IMR-90 (cell line): ENCODE results near the gene TM9SF4. TPM values are rescaled to one million over a fixed set of nuclear protein-coding genes. Genes with fewer than 3 reads are reported as not detected.
A peak's percentile ranks its signal among the peaks of the same experiment; 100 is the strongest.

ENCODE experiments used
- ATAC-seq: fragments of 200-7000 bp; cut with Tn5 transposase; 2 replicates; pipeline ENCODE4 v1.9.1; 2020; ENCODE audit warnings: low read depth, mild to moderate bottlenecking, moderate library complexity
- BruUV-seq: library from RNA; stranded (reverse); fragments of 400-500 nt; replicated peaks from 2 replicates; lab custom pipeline; 2021; lab: Mats Ljungman, UMichigan
- CTCF ChIA-PET: fragments of 300-600 bp; formaldehyde crosslinking; extraction: SDS; loops from one replicate; lab custom pipeline; 2021; ENCODE audit warnings: antibody characterized with exemption; lab: Yijun Ruan, JAX
- POLR2A ChIA-PET: fragments of 300-600 bp; sonication (Branson Sonifier 250); formaldehyde crosslinking; loops from one replicate; lab custom pipeline; 2022; ENCODE audit warnings: antibody characterized with exemption; ENCODE audit not compliant: unreplicated experiment; lab: Charles Lee
- DNase-seq: peaks from one replicate; pipeline ENCODE4 v3.0.0; 2013
- H2AFZ ChIP-seq: replicated peaks from 2 replicates; pipeline ENCODE3; 2013; ENCODE audit warnings: low read length, mild to moderate bottlenecking; ENCODE audit not compliant: poor library complexity
- H2AK5ac ChIP-seq: 2 replicates; pipeline ENCODE4 v1.6.1; 2013; ENCODE audit warnings: low read depth, low read length, inconsistent platforms
- H2AK9ac ChIP-seq: replicated peaks from 2 replicates; pipeline ENCODE3; 2013; ENCODE audit warnings: mild to moderate bottlenecking, low read depth, low read length, moderate library complexity; ENCODE audit not compliant: poor library complexity
- H2BK120ac ChIP-seq: 2 replicates; pipeline ENCODE4 v1.6.1; 2013; ENCODE audit warnings: low read depth, low read length, inconsistent platforms
- H2BK15ac ChIP-seq: 3 replicates; pipeline ENCODE4 v1.6.1; 2013; ENCODE audit warnings: low read depth, low read length, inconsistent platforms
- H2BK20ac ChIP-seq: 2 replicates; pipeline ENCODE4 v1.6.1; 2013; ENCODE audit warnings: low read depth, mild to moderate bottlenecking, inconsistent platforms, low read length, moderate library complexity
- H2BK5ac ChIP-seq: 2 replicates; pipeline ENCODE4 v1.6.1; 2013; ENCODE audit warnings: mild to moderate bottlenecking, low read depth, low read length, inconsistent platforms; ENCODE audit not compliant: poor library complexity, severe bottlenecking
- H3K14ac ChIP-seq: replicated peaks from 2 replicates; pipeline ENCODE4 v1.6.1; 2013; ENCODE audit warnings: low read depth, low read length, inconsistent platforms
- H3K18ac ChIP-seq: 2 replicates; pipeline ENCODE4 v1.6.1; 2013; ENCODE audit warnings: low read depth, low read length, control low read depth
- H3K23ac ChIP-seq: 2 replicates; pipeline ENCODE4 v1.6.1; 2013; ENCODE audit warnings: low read depth, low read length, inconsistent platforms
- H3K27ac ChIP-seq: 2 replicates; pipeline ENCODE4 v1.5.1; 2013; ENCODE audit warnings: mild to moderate bottlenecking, control low read depth, low read length; ENCODE audit not compliant: insufficient read depth
- H3K27me3 ChIP-seq: 2 replicates; pipeline ENCODE4 v1.6.1; 2013; ENCODE audit warnings: low read length; ENCODE audit not compliant: control insufficient read depth, insufficient read depth
- H3K36me3 ChIP-seq: 2 replicates; pipeline ENCODE4 v1.6.1; 2013; ENCODE audit warnings: low read length, mixed read lengths; ENCODE audit not compliant: control insufficient read depth, insufficient read depth
- H3K4ac ChIP-seq: 2 replicates; pipeline ENCODE4 v1.6.1; 2013; ENCODE audit warnings: low read depth, low read length, inconsistent platforms
- H3K4me1 ChIP-seq: 2 replicates; pipeline ENCODE4 v1.6.1; 2013; ENCODE audit warnings: low read length, mixed read lengths; ENCODE audit not compliant: control insufficient read depth, insufficient read depth
- H3K4me2 ChIP-seq: 2 replicates; pipeline ENCODE4 v1.6.1; 2013; ENCODE audit warnings: low read depth, mild to moderate bottlenecking, control low read depth, low read length, moderate library complexity
- H3K4me3 ChIP-seq: 2 replicates; pipeline ENCODE4 v1.5.1; 2013; ENCODE audit warnings: low read depth, mild to moderate bottlenecking, control low read depth, low read length, moderate library complexity; ENCODE audit not compliant: insufficient read depth
- H3K56ac ChIP-seq: 2 replicates; pipeline ENCODE4 v1.6.1; 2013; ENCODE audit warnings: low read length, inconsistent platforms; ENCODE audit not compliant: insufficient read depth; ENCODE audit errors: extremely low read depth
- H3K79me1 ChIP-seq, 2 experiments: 2 replicates each; pipeline ENCODE4 v1.6.1; 2013; ENCODE audit warnings: low read length in 2 of 2, inconsistent platforms in 1 of 2, low read depth in 1 of 2
- H3K9ac ChIP-seq: 2 replicates; pipeline ENCODE4 v1.6.1; 2013; ENCODE audit warnings: low read depth, low read length, control low read depth
- H3K9me1 ChIP-seq: 2 replicates; pipeline ENCODE4 v1.6.1; 2013; ENCODE audit warnings: low read length, inconsistent platforms; ENCODE audit not compliant: insufficient read depth
- H3K9me3 ChIP-seq: 2 replicates; pipeline ENCODE4 v1.6.1; 2013; ENCODE audit warnings: low read length; ENCODE audit not compliant: control insufficient read depth, insufficient read depth
- H4K20me1 ChIP-seq: 2 replicates; pipeline ENCODE4 v1.6.1; 2013; ENCODE audit warnings: low read length, inconsistent platforms; ENCODE audit not compliant: insufficient read depth
- H4K5ac ChIP-seq: 2 replicates; pipeline ENCODE4 v1.6.1; 2013; ENCODE audit warnings: mild to moderate bottlenecking, low read depth, low read length, control low read depth
- H4K8ac ChIP-seq, 2 experiments: 2 replicates each; pipeline ENCODE4 v1.6.1; 2013; ENCODE audit warnings: low read depth in 2 of 2, low read length in 2 of 2, control low read depth in 1 of 2, inconsistent platforms in 1 of 2
- H4K91ac ChIP-seq: 2 replicates; pipeline ENCODE4 v1.6.1; 2013; ENCODE audit warnings: low read depth, low read length, inconsistent platforms; ENCODE audit not compliant: insufficient read depth
- BHLHE40 ChIP-seq: fragments of 150-350 bp; IDR thresholded peaks from 2 replicates; pipeline ENCODE4 v1.6.1; 2016; ENCODE audit warnings: mild to moderate bottlenecking, low read depth, low read length
- FOS ChIP-seq: fragments of 150-350 bp; IDR thresholded peaks from 2 replicates; pipeline ENCODE4 v1.6.1; 2016; ENCODE audit warnings: low read depth, low read length
- MAZ ChIP-seq: IDR thresholded peaks from 2 replicates; pipeline ENCODE4 v1.6.1; 2012; ENCODE audit warnings: low read depth, mild to moderate bottlenecking, low read length, improper control_type of control experiment, moderate library complexity, borderline replicate concordance
- RAD21 ChIP-seq: IDR thresholded peaks from 2 replicates; pipeline ENCODE4 v1.6.1; 2012; ENCODE audit warnings: low read length, improper control_type of control experiment
- SMC3 ChIP-seq: fragments of 150-350 bp; IDR thresholded peaks from 2 replicates; pipeline ENCODE4 v1.6.1; 2016; ENCODE audit warnings: low read depth, mild to moderate bottlenecking, antibody characterized with exemption, low read length, moderate library complexity
- WGBS, 2 experiments: methylation state at CpG; one replicate each; pipeline versions ENCODE4 v1.1.5 to v1.1.7; 2013; ENCODE audit warnings: missing lambda C conversion rate in 2 of 2; ENCODE audit not compliant: insufficient read length in 1 of 2; ENCODE audit errors: extremely low coverage in 2 of 2; 5-methylcytosine and 5-hydroxymethylcytosine counted together
- dilution Hi-C: fragments of 300-500 bp; cut with HindIII; formaldehyde crosslinking; loops from one replicate; pipeline ENCODE4 v1.14.3; 2018; ENCODE audit warnings: low sequenced_read_pairs; ENCODE audit not compliant: unreplicated experiment
- in situ Hi-C: fragments of 300-500 bp; cut with MboI; formaldehyde crosslinking; loops from 3 replicates; pipeline ENCODE4 v1.14.3; 2019; ENCODE audit warnings: low sequenced_read_pairs, inconsistent platforms, mixed read lengths
- intact Hi-C: fragments of 100-400 bp; cut with micrococcal nuclease; formaldehyde crosslinking; loops from 2 replicates; pipeline ENCODE4 v1.10.0; 2022
- polyA plus RNA-seq, 3 experiments: library from polyadenylated mRNA; depleted of rRNA; stranded (reverse); fragments of >200 nt; gene quantifications; 2 replicates each; pipeline ENCODE4 v1.2.3, GENCODE V29; 2012; ENCODE audit warnings: low replicate concordance in 1 of 3
- total RNA-seq: library from RNA; depleted of rRNA; stranded (reverse); fragments of >200 nt; gene quantifications from 2 replicates; pipeline ENCODE4 v1.2.3, GENCODE V29; 2012
- TF ChIP-seq, protein P1 (sequence below): conservative IDR thresholded peaks from 2 replicates; pipeline ENCODE4 v1.5.1; 2012; ENCODE audit warnings: mild to moderate bottlenecking, low read depth, low read length, improper control_type of control experiment

Gene TM9SF4
- total and polyA plus RNA-seq, 2 of the 4 experiments (the other 2 are of a cell fraction): 35.3 to 59.1 TPM

DNA sequence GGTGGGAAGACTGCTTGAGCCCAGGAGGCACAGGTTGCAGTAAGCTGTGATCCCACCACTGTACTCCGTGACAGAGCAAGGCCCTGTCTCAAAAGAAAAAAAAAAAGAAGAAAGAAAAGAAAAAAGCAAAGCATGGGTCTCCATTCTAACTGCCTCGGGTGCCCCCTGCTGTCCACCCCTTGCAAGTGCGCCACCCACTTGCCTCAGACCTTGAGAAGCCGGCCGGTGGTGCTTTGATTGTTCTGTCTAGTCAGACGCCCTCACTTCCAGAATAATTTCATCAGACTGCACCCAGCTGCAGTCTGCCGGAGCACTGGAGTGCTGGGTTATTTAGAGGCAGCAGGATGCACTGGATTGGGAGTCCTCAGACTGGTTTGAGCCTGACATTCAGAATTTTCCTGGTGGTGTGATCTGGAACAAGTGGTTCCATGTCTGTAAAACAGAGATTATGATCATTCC lies 17.6 kb upstream of the TM9SF4 start:
- no peak overlapping the region for H3K56ac ChIP-seq
- H2BK20ac ChIP-seq: no peak overlapping the region
- no peak overlapping the region for H4K8ac ChIP-seq
- ChIA-PET POLR2A (no interaction called here), CTCF (interaction anchor here (0.6 to 2.1 kb wide), 9 partner anchors 9 to 850 kb away, joined by 3 to 8 read pairs (median 3); partner anchors contain the start of gene PDRG1)
- no peak overlapping the region for H2BK120ac ChIP-seq
- H3K79me1 ChIP-seq: no peaks in the 10 kb centered on the region
- intact Hi-C loops (loop anchor here (1.0 kb wide), 5 partner anchors 57 to 269 kb away; partner anchors contain the start of gene PDRG1), dilution Hi-C loops (no loop called here), in situ Hi-C loops (no loop called here)
- H3K23ac ChIP-seq: no peak overlapping the region
- no peak overlapping the region for H4K91ac ChIP-seq
- no peak overlapping the region for H3K4me2 ChIP-seq
- H3K9me3 ChIP-seq: peaks cover 4% of the 10 kb centered on the region; the same call in 1 of the 2 replicates
- H3K4me1 ChIP-seq: no peaks in the 10 kb centered on the region; the same call in 1 of the 2 replicates
- peaks cover 43% of the 10 kb centered on the region for H3K27me3 ChIP-seq
- ATAC-seq (peak; percentile 99), DNase-seq (peak; percentile 72)
- no peak overlapping the region for H2AK5ac ChIP-seq
- no peak overlapping the region for H3K4me3 ChIP-seq
- no peak overlapping the region for H3K18ac ChIP-seq
- H3K36me3 ChIP-seq: no peaks in the 10 kb centered on the region
- no peak overlapping the region for H3K14ac ChIP-seq
- no peak overlapping the region for H2AK9ac ChIP-seq
- TF ChIP-seq MAZ: no peak; the same call in 1 of the 2 replicates
- TF ChIP-seq BHLHE40: no peak
- peak; percentile 91 for TF ChIP-seq RAD21
- TF ChIP-seq FOS: no peak
- TF ChIP-seq SMC3: peak; percentile 92
- TF ChIP-seq, protein P1, sequence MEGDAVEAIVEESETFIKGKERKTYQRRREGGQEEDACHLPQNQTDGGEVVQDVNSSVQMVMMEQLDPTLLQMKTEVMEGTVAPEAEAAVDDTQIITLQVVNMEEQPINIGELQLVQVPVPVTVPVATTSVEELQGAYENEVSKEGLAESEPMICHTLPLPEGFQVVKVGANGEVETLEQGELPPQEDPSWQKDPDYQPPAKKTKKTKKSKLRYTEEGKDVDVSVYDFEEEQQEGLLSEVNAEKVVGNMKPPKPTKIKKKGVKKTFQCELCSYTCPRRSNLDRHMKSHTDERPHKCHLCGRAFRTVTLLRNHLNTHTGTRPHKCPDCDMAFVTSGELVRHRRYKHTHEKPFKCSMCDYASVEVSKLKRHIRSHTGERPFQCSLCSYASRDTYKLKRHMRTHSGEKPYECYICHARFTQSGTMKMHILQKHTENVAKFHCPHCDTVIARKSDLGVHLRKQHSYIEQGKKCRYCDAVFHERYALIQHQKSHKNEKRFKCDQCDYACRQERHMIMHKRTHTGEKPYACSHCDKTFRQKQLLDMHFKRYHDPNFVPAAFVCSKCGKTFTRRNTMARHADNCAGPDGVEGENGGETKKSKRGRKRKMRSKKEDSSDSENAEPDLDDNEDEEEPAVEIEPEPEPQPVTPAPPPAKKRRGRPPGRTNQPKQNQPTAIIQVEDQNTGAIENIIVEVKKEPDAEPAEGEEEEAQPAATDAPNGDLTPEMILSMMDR: peak; percentile 94
- no peak overlapping the region for H2BK15ac ChIP-seq
- WGBS, 2 experiments: no CpG with 5 or more reads among the region's 7 CpGs
- H3K27ac ChIP-seq: no peak overlapping the region
- no peak overlapping the region for H2AFZ ChIP-seq
- no peaks in the 10 kb centered on the region for H3K9me1 ChIP-seq
- no peaks in the 10 kb centered on the region for H4K20me1 ChIP-seq
- H2BK5ac ChIP-seq: no peak overlapping the region
- H3K9ac ChIP-seq: no peak overlapping the region
- no peak overlapping the region for H4K5ac ChIP-seq
- BruUV-seq: no TSS peak
- H3K4ac ChIP-seq: no peak overlapping the region
